HPDE6-E6E7 (cell line): ENCODE results near the gene CLEC17A.
"Not testable (repeated sequence)": the region's sequence is repeated elsewhere in the genome, so short reads cannot be mapped to it uniquely, and the experiment has no call there.

ENCODE experiments used
- DNase-seq: peaks from one replicate; pipeline ENCODE4 v3.0.0; 2011; ENCODE audit warnings: missing footprints; ENCODE audit errors: extremely low spot score

CLEC17A gene

GRCh38 chr19:14558370-14559066 is 24.4 kb upstream of the CLEC17A start:
- DNase-seq: no peak

- DNase-seq: no peak
Measured at GRCh38 chr19:14559916-14560775, 22.7 kb upstream of the CLEC17A start.

GRCh38 chr19:14560776-14561108 is 22.1 kb upstream of the CLEC17A start:
- no peak for DNase-seq

GRCh38 chr19:14561249-14561648 is 21.6 kb upstream of the CLEC17A start:
- DNase-seq: no peak

GRCh38 chr19:14561847-14562351 is 21.0 kb upstream of the CLEC17A start:
- no peak for DNase-seq

GRCh38 chr19:14562660-14563589 is 20.0 kb upstream of the CLEC17A start:
- DNase-seq: no peak

- DNase-seq: no peak
Measured at GRCh38 chr19:14563590-14563926, 19.3 kb upstream of the CLEC17A start.

GRCh38 chr19:14563989-14564651 is 18.8 kb upstream of the CLEC17A start:
- no peak for DNase-seq

- DNase-seq: not testable (repeated sequence)
Measured at GRCh38 chr19:14564652-14565297, 18.1 kb upstream of the CLEC17A start.

GRCh38 chr19:14565298-14565679 is 17.6 kb upstream of the CLEC17A start:
- DNase-seq: no peak

- DNase-seq: no peak
Measured at GRCh38 chr19:14565765-14566711, 16.8 kb upstream of the CLEC17A start.

- DNase-seq: no peak
Measured at GRCh38 chr19:14566712-14567077, 16.2 kb upstream of the CLEC17A start.

- DNase-seq: no peak
Measured at GRCh38 chr19:14567079-14567478, 15.8 kb upstream of the CLEC17A start.

GRCh38 chr19:14570864-14571527 is 11.9 kb upstream of the CLEC17A start:
- no peak for DNase-seq

- DNase-seq: peak; percentile 93
Measured at GRCh38 chr19:14571695-14572490, 11.0 kb upstream of the CLEC17A start, which contains the start of gene NDUFB7. TSS of gene NDUFB7 (minus strand) at chr19:14572066. CDS start at chr19:14572000, 66 bp downstream.

GRCh38 chr19:14575428-14575980 is 7.4 kb upstream of the CLEC17A start:
- DNase-seq: no peak

- DNase-seq: no peak
Measured at GRCh38 chr19:14576363-14576762, 6.5 kb upstream of the CLEC17A start.

GRCh38 chr19:14577264-14577663 is 5.6 kb upstream of the CLEC17A start:
- DNase-seq: no peak
